ENCODE measurements around the gene NFKBIE. TPM values are rescaled to one million over a fixed set of nuclear protein-coding genes. Genes with fewer than 3 reads are reported as not detected.

Gene NFKBIE
- total RNA-seq, 6 donors from 2014 or later = 7.8 to 27.0 (median 13.6) TPM

DNA sequence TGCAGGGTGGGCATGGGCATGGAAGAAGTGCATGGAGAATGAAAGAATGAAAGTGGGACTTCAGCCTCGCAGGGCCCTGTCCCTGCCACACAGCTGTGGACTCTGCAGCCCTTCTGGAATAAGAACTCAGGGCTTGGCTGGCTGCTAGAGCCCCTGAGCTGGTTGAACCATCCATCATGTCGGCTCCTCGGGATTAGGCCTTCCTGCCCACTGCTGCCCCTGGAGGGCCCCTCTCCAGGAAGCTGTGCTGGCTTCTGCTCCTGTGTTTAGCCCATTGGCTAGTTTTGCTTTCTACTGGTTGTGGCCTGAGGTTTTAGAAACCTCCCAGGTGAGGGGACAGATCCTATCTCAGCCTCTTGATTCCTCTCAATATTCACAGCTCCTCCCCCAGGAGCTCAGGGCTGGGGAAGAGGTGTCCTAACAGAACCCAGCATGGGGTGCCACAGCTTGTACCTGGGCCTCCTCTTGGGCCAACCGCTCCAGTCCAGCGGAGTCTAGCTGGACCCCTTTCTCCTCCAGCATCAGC is 39.9 kb upstream of the NFKBIE start:
- WGBS, 2 donors = 76 to 79% methylated on average over 5 of the region's 5 CpGs

DNA sequence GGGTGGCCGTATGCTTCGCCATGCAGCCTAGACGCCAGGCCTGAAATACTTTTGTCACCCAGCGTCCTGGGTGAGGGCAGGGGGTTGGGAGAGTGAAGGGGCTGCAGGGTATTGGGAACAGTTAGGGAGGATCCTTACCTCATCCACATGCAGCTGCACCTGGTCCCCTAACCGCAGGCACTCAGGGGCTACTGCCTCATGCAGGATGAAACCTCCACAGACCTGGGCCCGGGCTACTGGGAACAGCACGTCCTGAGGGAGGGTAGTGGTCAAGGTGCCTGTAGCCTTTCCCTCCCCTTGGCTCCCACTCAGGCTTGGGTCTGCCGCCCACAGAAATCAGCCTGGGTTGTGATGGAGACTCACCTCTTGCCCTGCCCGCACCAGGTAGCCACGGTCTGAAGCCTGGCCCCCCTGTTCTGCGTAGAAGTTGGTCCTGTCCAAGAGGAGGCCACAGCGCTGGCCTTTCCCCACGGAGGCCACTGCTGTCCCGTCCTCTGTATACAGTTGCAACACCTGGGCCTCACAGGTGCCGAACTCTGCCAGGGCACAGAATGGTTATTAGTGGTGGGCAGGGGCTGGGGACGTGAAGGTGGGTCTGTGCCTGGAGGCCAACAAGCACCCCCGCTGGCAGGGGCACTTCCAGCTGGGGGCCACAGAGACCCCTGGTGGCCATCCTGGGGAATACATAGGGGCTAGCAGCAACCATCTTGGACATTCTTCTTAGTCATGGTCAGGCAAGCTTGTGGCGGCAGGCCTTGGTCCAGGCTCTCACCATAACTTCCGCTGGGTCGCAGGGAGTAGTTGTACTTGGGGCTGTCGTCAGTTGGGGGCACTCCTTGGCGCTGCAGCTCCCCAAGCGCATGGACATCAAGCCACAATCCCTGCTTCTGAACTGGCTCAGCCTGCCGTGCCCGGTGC is 39.2 kb upstream of the NFKBIE start:
- Histone ChIP-seq H3K27ac (no peak overlapping the region), H3K4me3 (no peak overlapping the region), H3K27me3 (no peaks in the 10 kb centered on the region), H3K4me1 (no peaks in the 10 kb centered on the region), H3K9me3 (no peaks in the 10 kb centered on the region), H3K36me3 (peaks cover 14 to 94% (median 78%) of the 10 kb centered on the region in 4 donors)
- TF ChIP-seq, protein P1, sequence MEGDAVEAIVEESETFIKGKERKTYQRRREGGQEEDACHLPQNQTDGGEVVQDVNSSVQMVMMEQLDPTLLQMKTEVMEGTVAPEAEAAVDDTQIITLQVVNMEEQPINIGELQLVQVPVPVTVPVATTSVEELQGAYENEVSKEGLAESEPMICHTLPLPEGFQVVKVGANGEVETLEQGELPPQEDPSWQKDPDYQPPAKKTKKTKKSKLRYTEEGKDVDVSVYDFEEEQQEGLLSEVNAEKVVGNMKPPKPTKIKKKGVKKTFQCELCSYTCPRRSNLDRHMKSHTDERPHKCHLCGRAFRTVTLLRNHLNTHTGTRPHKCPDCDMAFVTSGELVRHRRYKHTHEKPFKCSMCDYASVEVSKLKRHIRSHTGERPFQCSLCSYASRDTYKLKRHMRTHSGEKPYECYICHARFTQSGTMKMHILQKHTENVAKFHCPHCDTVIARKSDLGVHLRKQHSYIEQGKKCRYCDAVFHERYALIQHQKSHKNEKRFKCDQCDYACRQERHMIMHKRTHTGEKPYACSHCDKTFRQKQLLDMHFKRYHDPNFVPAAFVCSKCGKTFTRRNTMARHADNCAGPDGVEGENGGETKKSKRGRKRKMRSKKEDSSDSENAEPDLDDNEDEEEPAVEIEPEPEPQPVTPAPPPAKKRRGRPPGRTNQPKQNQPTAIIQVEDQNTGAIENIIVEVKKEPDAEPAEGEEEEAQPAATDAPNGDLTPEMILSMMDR (IDR thresholded peaks at IDR 0.05) = peak; percentile 67 to 79 (median 74)
- no peak for TF ChIP-seq EP300 (IDR thresholded peaks at IDR 0.05)
- peak in 1 of 2 donors; percentile 34 for DNase-seq
- WGBS, 2 donors = 85 to 87% methylated on average over 13 to 21 of the region's 25 CpGs
- peak in 1 of 2 donors; percentile 64 for ATAC-seq (ENCODE audit: low FRiP score in 2 of 2)

More for the DNA sequence above, 39.9 kb upstream of the NFKBIE start:
- TF ChIP-seq POLR2AphosphoS5 (IDR thresholded peaks at IDR 0.05) = no peak
- Histone ChIP-seq H3K4me3 (no peak overlapping the region), H3K27me3 (no peaks in the 10 kb centered on the region), H3K4me1 (no peaks in the 10 kb centered on the region), H3K36me3 (peaks cover 18 to 99% (median 82%) of the 10 kb centered on the region in 4 donors), H3K27ac (no peak overlapping the region), H3K9me3 (no peaks in the 10 kb centered on the region)
- no peak for ATAC-seq (ENCODE audit: low FRiP score in 2 of 2)
- DNase-seq = no peak

DNA sequence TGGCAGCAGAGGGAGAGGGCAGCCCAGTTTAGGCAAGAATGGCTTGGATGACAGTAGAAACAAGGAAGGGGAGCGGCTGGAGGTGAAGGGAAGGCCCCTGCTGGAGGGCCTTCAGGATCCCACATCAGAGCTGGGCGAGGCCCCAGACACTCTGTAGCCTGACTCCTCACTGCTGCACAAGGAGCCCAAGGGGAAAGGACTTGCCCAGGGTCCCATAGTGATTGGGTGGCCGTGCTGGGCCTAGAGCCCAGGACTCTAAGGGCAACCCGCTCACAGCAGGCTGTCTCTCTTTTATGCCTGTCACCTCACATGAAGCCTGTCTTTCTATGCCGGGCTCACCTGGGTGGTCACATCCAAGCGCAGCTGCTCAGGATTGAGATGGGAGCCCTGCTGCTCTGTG is 38.5 kb upstream of the NFKBIE start:
- TF ChIP-seq POLR2A (IDR thresholded peaks at IDR 0.05) (no peak), EP300 (IDR thresholded peaks at IDR 0.05) (no peak), POLR2AphosphoS5 (IDR thresholded peaks at IDR 0.05) (no peak)
- TF ChIP-seq, protein P1 (IDR thresholded peaks at IDR 0.05) = no peak
- no peaks in the 10 kb centered on the region for H3K9me3 ChIP-seq
- 96 to 98% methylated on average over 4 to 6 of the region's 6 CpGs for WGBS, 2 donors
- H3K27me3 ChIP-seq = no peaks in the 10 kb centered on the region
- ATAC-seq (ENCODE audit: low FRiP score in 2 of 2) (no peak), DNase-seq (no peak)
- no peak overlapping the region for H3K27ac ChIP-seq
- H3K36me3 ChIP-seq = peaks cover 14 to 87% (median 72%) of the 10 kb centered on the region in 4 donors
- no peak overlapping the region for H3K4me3 ChIP-seq
- H3K4me1 ChIP-seq = no peaks in the 10 kb centered on the region

DNA sequence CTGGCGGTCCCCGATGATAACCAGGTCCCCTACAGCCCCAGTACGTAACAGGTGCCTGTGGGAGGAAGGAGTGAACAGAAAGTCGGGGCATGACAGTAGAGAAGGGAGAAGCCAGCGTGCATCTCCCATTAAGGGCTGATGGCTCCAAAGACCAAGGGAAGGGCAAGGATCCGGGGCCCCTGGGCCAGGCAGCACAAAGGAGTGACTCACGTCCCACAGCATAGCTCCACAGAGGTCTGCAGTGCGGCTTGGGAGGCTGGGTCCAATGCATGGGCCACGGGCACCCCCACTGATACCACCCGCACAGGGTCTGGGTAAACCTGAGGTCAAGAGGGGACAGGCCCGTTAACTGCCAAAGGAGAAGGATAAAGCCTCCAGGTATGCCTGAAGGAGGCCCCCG is 37.5 kb upstream of the NFKBIE start:
- Histone ChIP-seq H3K4me3 (no peak overlapping the region), H3K36me3 (peaks cover 14 to 78% (median 66%) of the 10 kb centered on the region in 4 donors), H3K9me3 (no peaks in the 10 kb centered on the region), H3K27ac (no peak overlapping the region), H3K27me3 (peaks cover 0 to 1% (median 0%) of the 10 kb centered on the region in 4 donors), H3K4me1 (peaks cover 0 to 6% (median 4%) of the 10 kb centered on the region in 4 donors)
- 88 to 94% methylated on average over 9 of the region's 12 CpGs for WGBS, 2 donors
- ATAC-seq (ENCODE audit: low FRiP score in 2 of 2) (no peak), DNase-seq (no peak)
- TF ChIP-seq EP300 (IDR thresholded peaks at IDR 0.05) (no peak), POLR2A (IDR thresholded peaks at IDR 0.05) (no peak), POLR2AphosphoS5 (IDR thresholded peaks at IDR 0.05) (no peak)
- TF ChIP-seq, protein P1 (IDR thresholded peaks at IDR 0.05) = no peak

DNA sequence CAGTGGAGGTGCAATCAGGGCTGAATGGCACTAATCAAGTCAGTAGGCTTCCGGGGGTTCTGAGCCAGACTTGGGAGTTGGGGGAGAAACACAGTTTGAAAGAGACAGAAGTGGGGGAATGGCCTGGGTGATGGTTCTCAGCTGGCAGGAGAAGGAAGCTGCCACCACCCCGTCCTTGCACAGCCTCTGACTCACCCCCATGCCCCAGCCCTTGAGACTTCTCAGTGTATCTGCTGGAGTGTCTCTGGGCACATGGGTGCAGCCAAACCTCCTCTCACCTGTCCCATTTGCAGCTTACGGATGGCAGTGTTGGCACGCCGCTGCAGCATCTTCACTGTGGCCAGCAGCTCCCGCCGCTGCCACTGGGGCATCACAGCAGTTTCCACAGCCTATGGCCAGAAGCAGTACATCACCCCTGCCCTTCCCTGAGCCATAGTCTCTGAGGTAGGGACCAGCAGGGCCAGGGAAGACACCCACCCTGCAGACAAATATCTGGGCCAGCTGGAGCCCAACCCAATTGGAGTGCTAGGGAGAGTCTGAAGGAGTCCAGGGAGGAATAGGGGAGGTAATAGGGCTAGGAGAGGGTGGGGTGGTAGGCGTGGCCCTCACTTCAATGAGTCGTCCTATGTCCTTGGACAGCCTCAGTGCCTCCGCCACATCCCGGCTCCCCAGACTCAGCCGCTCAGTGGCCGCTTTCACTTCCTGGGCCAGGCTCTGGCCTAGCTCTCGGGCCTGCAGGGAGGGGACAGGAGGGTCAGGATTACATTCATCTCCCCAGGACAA is 36.6 kb upstream of the NFKBIE start:
- DNase-seq (no peak), ATAC-seq (ENCODE audit: low FRiP score in 2 of 2) (no peak)
- 91% methylated on average over 9 to 14 of the region's 14 CpGs for WGBS, 2 donors

More for the DNA sequence above, 36.6 kb upstream of the NFKBIE start:
- H3K27ac ChIP-seq = no peak overlapping the region
- peaks cover 0 to 10% (median 9%) of the 10 kb centered on the region in 4 donors for H3K27me3 ChIP-seq
- TF ChIP-seq POLR2AphosphoS5 (IDR thresholded peaks at IDR 0.05) = no peak
- TF ChIP-seq POLR2A (IDR thresholded peaks at IDR 0.05) = no peak
- peaks cover 14 to 70% (median 62%) of the 10 kb centered on the region in 4 donors for H3K36me3 ChIP-seq
- H3K9me3 ChIP-seq = no peaks in the 10 kb centered on the region
- H3K4me1 ChIP-seq = peaks cover 9 to 14% (median 12%) of the 10 kb centered on the region in 4 donors
- H3K4me3 ChIP-seq = no peak overlapping the region

All from upper lobe of left lung (tissue), 6 donors.